NCI-H2227 treated with DMSO at 0.1 percent for 48 hours (cell line): Measurements from ENCODE around the gene ODAD3.
"Not testable (repeated sequence)": the region's sequence is repeated elsewhere in the genome, so short reads cannot be mapped to it uniquely, and the experiment has no call there.

Experiments used
- DNase-seq: peaks from one replicate; lab custom pipeline; 2025; lab: John Stamatoyannopoulos, UW

ODAD3 gene

DNA sequence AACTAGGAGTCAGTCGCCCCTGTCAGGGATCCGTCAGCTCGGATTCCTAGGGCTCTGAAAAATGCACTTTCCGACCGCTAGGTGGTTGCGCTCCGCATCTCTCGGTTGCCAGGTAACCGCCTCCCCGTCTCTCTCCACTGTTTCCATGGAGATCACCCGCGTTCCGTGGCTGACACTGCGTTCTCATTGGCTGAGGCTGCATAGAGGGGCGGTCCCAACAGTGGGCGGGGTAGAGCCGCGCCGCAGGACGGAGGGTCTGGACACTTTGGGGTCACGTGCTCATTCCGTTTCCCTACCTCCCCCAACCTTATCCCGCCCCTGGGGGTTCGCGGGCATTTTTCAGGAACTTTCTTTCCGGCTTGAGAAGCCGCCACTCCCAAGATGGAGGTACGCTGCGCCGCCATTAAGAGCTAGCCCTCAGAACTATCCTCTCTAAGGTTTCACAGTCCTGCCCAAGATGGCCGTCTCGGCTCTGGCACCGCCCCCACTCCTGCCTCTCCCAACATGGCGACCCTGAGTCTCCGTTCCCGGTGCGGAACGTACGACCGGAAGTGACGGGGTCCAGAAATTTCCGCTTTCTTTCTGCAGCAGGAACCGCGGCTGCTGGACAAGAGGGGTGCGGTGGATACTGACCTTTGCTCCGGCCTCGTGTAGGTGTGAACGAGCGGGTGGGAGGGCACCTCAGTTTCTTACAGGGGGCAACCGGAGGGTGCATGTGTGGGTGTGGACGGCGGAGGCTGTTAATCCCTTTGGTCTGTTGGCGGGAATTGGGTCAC is at the start of gene ODAD3, which contains the start of gene PRKCSH:
Gene ODAD3, minus strand, starts transcription at position 65 of the 776 bp plus-strand sequence. CDS start 105 bp downstream, outside the sequence.
Gene PRKCSH, plus strand, starts transcription at position 579 of the 776 bp plus-strand sequence. CDS start 483 bp downstream, outside the sequence.
- DNase-seq: peak; percentile 96

GRCh38 chr19:11483366-11484111 is 48.6 kb upstream of the ODAD3 start:
- no peak for DNase-seq

- DNase-seq: peak; percentile 79
Observed at GRCh38 chr19:11482384-11483050, 47.6 kb upstream of the ODAD3 start.

DNA sequence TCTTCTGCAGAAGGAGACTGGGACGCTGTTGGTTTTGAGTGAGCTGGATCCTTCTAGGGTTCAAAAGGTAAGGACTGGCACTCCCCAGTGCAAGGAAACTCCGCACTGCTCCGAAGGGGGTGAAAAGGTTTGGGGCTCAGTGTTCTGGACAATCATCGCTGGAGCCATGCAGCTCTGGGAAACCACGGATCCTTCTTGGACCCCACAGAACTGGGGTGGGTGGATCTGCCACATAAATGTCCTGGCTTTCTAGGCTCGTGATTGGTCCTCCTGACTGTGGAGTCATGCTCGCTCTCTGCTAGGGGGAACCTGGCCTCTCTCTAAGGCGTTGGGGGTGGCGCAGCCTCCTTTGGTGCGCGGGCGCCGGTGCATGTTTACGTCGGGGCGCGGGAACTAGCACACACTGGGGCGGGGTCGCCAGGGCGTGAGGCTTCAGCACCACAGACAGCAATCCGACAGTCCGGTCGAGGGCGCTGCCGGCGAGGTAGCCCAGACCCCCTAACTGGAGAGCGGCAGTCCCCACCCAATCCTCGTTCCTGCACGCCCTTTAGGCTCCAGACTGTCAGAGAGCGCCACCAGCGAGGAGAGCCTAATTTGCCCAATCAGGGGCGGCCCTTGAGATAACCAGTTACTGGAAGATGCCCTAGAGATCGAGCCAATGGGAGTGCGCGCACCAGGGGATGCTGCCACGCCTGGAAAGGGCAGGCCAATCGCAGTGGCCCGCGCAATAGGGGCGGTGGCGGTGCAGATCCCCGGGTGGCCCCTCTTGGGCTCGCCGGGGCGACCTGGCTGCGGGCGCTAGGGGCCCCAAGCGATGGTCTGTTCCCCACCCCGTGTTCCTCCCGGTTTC is 46.8 kb upstream of the ODAD3 start:
- peak; percentile 88 for DNase-seq

DNA sequence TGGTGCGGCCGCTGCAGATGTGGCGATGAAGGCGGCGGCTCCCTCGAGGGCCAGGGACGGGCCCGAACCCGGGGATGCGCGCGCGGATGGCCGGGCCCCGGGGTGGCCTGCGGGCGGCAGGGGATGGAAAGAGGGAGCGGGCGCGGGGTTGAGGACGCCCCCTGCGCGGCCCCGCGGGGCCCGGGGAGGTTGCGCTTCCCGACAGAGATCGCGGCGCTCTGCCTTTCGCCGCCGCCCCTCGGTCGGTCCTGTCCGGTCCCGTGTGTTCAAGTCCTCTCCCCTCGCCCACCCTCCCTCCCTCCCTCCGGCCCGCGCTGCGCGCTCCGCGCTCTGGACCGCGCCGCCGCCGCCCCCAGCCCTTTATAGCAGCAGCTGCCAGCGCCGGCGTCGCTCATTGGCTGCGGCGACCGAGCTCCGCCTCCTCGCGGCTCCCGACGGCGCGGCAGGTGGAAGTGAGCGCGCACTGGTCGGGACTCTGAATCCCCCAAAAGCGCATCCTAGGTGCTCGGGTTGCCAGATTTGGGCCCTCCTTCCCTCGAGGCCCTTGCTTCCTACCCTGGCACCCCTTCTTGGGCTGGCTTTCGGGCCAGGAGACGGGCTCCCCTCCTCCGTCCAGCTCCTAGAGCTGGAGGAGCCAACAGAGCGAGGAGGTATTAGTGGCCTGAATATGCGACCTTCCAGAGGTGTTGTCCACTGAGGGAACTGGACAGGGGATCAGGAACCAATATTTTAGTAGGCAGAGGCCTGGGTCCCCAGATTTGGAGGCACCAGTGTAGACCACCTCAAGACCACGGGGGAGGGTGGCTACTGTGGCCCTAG is 46.0 kb upstream of the ODAD3 start, which contains the start of gene ELAVL3:
Gene ELAVL3, minus strand, starts transcription at position 332 of the 819 bp plus-strand sequence. CDS start 438 bp downstream, outside the sequence.
- peak; percentile 52 for DNase-seq

DNA sequence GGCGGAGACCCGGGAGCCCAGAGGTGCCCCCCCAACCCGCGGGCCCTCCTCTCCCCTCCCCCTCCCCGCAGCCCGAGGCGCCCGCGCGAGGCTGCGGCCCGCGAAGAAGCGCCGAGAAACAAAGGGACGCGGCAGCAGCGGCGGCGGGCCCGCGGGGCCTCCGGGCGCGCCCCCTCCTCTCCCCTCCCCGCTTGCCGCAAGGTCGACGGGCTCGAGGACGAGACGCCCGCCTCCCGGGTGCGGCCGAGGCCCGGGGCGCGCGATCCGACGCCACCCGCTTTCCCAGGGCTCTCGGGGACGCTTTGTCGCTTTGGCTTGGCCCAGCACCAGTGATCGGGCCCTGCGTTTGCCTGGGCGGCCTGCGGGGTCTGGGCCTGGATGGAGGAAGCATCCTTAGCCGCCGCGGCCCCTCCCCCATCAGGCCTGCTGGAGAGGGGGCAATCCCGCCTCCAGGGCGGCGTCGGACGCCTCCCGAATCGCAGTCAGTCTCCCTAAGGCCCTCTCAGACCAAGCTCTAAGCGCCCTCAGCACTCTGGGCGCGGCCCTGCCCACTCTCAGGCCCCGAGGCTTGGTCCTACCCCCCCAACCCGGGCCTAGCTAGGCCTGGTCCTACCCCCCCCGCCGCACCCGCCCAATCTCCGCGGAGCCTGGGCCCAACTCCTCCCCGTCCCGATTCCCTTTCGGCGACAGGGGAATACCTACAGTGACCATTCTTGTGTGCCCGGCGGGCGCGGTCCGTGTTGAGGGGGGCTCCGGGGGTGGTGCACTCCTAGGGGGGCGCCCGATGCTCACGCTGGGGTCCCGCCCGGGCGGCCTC is 45.2 kb upstream of the ODAD3 start:
- DNase-seq: no peak

DNA sequence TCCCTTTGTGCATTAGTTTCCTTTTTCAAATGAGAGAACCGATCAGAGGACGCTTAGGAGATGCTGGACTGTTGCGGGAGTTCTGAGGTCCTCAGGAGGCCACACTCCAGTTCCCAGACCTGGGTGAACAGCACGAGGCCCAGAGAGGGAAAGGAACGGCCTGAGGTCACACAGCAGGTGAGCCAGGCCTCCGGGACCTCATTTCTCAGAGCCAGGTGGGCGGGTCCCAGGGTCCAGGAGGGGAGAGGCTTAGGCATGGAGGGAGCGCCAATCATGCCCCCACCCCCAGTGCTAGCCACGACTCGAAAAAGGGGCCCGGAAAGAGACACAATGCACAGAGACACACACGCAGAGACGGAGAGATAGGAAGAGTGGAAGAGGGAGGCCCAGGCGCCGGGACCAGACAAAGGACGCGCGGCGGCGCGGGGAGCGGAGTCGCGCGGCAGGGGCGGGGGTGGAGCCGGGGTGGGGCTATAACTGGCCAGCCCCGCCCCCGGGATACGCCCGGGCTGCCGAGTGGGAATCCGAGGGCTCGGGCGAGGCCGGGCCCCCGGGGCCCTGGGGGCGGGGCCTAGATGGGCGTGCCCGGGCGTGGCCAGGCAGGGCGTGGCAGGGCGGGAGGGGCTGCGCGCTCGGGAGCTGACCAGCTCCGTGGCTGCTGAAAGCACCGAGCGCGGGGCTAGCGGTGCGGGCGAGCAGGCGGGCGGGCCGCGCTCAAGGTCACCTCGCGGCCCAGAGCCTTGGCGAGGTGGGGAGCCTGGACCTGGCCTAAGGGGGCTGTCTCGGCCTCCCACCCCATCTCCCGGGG is 44.4 kb upstream of the ODAD3 start:
- DNase-seq: peak; percentile 47

DNA sequence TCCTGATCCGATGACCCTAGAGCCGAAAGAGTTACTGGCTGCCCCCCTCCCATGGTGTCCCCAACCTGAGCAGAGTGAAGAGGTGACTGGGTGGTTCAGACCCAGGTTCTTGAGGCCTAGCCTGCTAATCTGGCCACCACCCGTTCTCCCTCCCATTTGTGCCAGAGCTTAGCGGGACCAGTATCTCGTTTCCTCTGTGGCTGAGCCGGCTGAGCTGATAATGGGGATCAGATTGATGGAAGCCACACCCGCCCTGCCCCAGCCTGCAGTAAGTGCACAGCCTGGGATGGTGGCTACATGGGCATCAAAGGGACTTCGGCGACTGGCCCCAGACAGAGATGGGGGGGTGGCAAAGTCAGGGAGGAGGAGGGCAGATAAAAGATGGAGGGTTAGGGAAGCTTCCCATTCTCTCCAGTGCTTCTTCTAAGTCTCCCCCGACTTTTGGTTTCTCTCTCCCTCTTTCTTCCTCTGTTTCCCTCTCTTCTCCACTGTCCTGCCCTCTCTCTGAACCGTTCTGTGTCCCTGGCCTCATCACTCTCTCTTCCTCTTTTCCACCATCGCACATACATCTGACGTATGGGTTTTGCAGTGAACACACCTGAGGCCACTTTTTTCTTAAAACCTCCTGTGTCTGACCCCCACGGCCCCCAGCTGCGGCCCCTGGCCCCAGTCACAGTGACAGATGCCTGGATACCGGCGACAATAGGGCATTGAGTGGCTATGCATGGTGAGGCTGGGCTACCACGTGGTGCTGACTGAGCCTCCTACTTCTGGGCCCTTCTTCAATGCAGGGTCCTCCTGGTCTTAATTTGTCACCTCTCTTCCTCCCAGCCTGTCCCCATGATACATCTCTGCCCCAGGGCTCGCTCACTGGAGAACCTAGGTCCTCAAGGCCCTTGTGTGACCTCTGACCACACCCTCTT is 43.5 kb upstream of the ODAD3 start:
- no peak for DNase-seq

DNA sequence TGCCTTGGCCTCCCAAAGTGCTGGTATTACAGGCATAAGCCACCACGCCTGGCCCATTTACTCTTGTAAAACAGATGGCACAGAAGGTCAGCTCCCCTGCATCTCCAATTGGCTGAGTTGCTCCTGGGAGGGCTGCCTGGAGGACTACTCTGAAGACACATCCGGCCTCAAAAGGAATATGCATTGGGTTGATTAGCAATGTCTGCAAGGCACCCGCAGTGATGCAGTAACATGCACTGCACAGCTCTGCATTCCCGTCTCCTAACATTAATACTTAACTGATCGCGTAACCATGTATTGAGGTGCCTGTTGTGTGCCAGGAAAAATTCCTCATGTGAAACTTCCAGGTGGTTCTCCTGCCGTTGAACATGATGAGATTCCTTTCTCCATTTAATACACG is 40.9 kb upstream of the ODAD3 start:
- DNase-seq: no peak

DNA sequence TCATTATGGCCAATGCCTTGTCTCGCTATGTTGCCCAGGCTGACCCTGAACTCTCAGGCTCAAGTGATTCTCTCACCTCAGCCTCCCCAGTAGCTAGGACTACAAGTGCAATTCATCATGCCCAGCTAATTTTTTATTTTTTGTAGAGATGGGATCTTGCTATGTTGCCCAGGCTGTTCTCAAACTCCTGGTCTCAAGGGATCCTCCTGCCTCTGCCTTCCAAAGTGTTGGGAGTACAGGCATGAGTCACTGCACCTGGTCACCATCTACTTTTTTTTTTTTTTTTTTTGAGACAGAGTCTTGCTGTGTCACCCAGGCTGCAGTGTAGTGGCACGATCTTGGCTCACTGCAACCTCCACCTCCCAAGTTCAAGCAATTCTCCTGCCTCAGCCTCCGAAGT is 40.4 kb upstream of the ODAD3 start:
- DNase-seq: not testable (repeated sequence)

DNA sequence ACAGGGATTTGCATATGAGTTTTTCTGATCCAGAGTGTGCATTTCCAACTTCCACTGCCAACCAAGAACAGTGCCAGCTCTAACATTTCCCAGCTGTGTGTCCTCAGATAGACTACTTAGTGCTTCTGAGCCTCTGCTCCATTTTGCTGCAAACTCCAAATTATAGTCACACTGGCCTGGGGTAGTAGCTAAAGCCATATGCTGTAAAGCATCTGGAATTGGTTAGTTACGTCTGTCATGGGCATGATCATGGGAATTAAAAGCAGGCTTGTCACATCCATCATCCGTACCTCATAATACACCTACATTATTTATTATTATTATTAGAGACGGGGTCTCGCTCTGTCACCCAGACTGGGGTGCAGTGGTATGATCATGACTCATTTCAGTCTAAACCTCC is 38.8 kb upstream of the ODAD3 start:
- DNase-seq: no peak

- DNase-seq: not testable (repeated sequence)
Observed at GRCh38 chr19:11468266-11468845, 33.4 kb upstream of the ODAD3 start.

GRCh38 chr19:11465600-11465999 is 30.7 kb upstream of the ODAD3 start:
- DNase-seq: no peak

DNA sequence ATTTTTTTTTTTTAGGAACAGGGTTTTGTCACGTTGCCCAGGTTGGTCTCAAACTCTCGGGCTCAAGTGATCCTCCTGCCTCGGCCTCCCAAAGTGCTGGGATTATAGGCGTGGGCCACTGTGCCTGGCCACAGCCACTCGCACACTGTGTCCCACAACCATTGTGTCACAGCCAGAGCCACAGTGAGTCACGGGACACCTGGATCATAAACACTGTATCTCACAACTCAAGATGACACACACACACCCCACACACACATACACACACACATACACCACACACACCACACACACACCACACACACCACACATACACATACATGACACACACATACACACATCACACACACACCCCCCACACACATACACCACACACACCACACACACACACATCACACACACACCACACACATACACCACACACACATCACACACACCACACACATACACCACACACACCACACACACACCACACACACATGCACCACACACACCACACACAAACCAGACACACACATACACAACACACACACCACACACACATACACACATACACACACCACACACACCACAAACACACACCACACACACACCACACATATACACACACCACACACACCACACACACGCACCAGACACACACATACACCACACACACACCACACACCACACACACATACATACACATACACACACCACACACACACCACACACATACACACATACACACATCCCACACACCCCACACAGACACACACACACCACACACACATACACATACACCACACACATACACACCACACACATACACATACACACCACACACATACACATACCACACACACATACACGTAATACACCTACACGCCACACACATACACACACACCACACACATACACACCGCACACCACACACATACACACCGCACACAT is 29.7 kb upstream of the ODAD3 start:
- no peak for DNase-seq

GRCh38 chr19:11463391-11463790 is 28.5 kb upstream of the ODAD3 start:
- no peak for DNase-seq

DNA sequence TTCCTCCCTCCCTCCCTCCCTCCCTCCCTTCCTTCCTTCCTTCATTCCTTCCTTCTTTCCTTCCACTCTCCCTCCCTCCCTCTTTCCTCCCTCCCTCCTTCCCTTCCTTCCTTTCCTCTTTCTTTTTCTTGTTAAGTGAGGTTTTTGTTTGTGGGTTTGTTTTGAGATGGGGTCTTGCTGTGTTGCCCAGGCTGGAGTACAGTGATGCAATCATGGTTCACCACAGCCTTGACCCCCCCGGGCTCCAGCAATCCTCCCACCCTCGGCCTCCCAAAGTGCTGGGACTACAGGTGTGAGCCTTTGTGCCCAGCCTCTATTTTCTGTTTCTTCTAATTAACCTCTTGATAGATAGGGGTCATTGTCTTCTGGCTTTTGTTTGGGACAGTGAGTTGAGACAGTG is 26.5 kb upstream of the ODAD3 start:
- no peak for DNase-seq
